ENCODE results near the gene NAE1. TPM values are rescaled to one million over a fixed set of nuclear protein-coding genes. Genes with fewer than 3 reads are reported as not detected.

The NAE1 gene
- total RNA-seq, 1 donor from 2014 or later: 65.0 TPM

DNA sequence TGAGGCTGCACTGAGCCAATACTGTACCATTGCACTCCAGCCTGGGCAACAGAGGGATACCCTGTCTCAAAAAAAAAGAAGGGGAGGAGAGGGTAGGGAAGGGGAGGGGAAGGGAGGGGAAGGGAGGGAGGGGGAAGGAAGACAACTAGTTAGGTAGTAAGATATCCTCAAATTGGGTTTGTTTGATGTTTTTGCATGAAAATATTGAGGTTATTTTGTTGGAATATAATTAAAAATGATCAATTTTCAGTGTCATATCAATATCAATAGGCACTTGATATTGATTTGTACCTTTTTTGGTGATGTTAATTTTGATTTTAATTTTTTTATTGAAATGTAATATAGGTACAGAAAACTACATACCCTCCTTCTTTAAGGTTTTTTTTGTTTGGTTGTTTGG, 32.9 kb upstream of the NAE1 start:
- H3K4me1 Mint-ChIP-seq (ENCODE audit: unreplicated experiment): peaks cover 11% of the 10 kb centered on the region
- H3K9me3 Mint-ChIP-seq (ENCODE audit: unreplicated experiment): no peaks in the 10 kb centered on the region
- TF ChIP-seq, protein P1, sequence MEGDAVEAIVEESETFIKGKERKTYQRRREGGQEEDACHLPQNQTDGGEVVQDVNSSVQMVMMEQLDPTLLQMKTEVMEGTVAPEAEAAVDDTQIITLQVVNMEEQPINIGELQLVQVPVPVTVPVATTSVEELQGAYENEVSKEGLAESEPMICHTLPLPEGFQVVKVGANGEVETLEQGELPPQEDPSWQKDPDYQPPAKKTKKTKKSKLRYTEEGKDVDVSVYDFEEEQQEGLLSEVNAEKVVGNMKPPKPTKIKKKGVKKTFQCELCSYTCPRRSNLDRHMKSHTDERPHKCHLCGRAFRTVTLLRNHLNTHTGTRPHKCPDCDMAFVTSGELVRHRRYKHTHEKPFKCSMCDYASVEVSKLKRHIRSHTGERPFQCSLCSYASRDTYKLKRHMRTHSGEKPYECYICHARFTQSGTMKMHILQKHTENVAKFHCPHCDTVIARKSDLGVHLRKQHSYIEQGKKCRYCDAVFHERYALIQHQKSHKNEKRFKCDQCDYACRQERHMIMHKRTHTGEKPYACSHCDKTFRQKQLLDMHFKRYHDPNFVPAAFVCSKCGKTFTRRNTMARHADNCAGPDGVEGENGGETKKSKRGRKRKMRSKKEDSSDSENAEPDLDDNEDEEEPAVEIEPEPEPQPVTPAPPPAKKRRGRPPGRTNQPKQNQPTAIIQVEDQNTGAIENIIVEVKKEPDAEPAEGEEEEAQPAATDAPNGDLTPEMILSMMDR (IDR thresholded peaks at IDR 0.05): no peak
- DNase-seq (ENCODE audit: extremely low spot score, unreplicated experiment): no peak
- H3K27me3 Mint-ChIP-seq (ENCODE audit: unreplicated experiment): no peaks in the 10 kb centered on the region
- H3K36me3 Mint-ChIP-seq (ENCODE audit: unreplicated experiment): no peaks in the 10 kb centered on the region
- H3K27ac Mint-ChIP-seq (ENCODE audit: unreplicated experiment): no peak overlapping the region
- H3K4me3 Mint-ChIP-seq (ENCODE audit: unreplicated experiment): no peak overlapping the region

DNA sequence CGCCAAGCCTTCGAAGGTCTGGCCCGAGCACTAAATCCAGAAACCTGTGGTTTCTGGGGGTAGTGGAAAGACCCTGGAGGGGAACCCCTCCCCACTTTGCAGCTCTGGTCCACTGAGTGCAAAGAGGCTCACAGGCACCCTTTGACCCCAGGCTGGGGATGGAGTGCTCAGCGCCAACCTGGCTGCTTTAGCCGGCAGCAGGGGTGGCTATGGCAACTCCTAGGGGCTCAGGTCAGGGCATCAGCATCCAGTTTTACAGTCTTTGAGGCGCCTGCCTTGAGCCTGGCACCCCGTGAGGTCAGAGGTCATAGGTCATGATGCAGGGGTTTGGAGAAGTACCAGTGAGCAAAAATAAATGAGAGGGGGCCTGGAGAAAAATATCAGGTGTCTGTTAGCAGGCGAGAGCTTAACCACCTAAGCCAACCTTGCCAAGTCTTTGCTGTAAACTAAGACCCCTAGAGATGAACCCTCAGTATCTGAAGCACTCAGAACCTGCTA, 31.3 kb upstream of the NAE1 start:
- H3K36me3 Mint-ChIP-seq (ENCODE audit: unreplicated experiment): no peaks in the 10 kb centered on the region
- H3K27me3 Mint-ChIP-seq (ENCODE audit: unreplicated experiment): no peaks in the 10 kb centered on the region
- peaks cover 11% of the 10 kb centered on the region for H3K4me1 Mint-ChIP-seq (ENCODE audit: unreplicated experiment)
- H3K4me3 Mint-ChIP-seq (ENCODE audit: unreplicated experiment): no peak overlapping the region
- H3K9me3 Mint-ChIP-seq (ENCODE audit: unreplicated experiment): no peaks in the 10 kb centered on the region
- TF ChIP-seq, protein P1 (IDR thresholded peaks at IDR 0.05): no peak
- DNase-seq (ENCODE audit: extremely low spot score, unreplicated experiment): no peak
- H3K27ac Mint-ChIP-seq (ENCODE audit: unreplicated experiment): no peak overlapping the region

DNA sequence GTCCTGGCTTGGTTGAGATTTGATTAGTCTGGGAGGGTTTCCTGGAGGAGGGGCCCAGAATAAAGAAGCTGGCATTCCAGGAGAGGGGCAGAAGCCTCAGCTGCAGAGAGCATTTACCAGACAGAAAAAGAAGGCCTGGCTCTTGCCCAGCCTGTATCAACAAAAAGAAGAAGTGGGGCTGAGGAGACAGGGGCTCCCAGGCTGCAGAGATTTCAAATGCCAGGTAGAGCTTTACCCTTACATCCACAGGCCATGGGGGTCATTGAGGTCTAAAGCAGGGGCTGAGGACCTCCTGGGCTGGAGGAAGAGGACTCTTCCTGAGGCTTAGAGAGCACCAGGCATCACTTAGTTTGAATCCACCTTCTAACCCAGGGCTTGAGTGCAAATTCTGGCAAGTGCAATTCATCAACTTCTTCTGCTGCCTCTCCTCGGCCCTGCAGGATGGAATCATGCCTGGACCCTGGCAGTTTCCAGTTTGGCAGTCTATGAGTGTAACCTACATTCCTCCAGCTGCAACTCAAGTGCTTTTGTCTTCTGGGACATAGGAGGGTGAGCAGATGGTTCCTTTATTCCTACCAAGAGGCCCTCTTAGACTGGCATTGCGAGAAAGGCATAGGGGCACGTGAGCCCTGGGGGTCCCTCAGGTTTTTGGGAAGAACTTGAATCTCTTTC, 28.8 kb upstream of the NAE1 start:
- Mint-ChIP-seq H3K36me3 (ENCODE audit: unreplicated experiment) (no peaks in the 10 kb centered on the region), H3K4me3 (ENCODE audit: unreplicated experiment) (no peak overlapping the region), H3K27me3 (ENCODE audit: unreplicated experiment) (no peaks in the 10 kb centered on the region), H3K9me3 (ENCODE audit: unreplicated experiment) (no peaks in the 10 kb centered on the region), H3K4me1 (ENCODE audit: unreplicated experiment) (peaks cover 11% of the 10 kb centered on the region), H3K27ac (ENCODE audit: unreplicated experiment) (peak overlapping the region; percentile 23)
- DNase-seq (ENCODE audit: extremely low spot score, unreplicated experiment): no peak
- TF ChIP-seq, protein P1 (IDR thresholded peaks at IDR 0.05): no peak

DNA sequence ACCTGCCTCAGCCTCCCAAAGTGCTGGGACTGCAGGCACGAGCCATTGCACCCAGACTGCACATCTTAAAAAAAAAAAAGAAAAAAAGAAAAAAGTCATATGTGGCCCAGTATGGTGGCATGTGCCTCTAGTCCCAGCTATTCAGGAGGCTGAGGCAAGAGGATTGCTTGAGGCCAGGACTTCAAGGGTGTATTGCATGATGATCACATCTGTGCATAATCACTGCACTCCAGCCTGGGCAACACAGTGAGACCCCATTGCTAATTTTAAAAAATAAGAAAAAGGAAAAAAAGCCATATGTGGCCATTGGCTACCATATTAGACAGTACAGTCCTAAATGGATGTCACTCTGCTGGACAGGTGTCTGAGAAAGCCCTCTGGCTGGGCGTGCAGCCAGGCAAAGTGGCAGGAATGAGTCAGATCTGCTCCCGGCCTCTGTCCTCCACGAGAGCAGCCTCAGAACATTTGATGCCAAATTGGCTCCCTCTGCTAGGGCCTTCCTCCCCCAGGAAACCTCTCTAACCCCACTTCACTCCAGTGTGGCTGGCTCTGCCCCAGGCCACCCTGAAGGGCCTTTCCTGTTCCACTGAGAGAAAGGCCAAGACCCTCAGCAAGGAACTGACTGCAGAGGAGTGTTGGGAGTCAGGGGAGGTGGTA, 28.1 kb upstream of the NAE1 start:
- H3K27me3 Mint-ChIP-seq (ENCODE audit: unreplicated experiment): no peaks in the 10 kb centered on the region
- H3K9me3 Mint-ChIP-seq (ENCODE audit: unreplicated experiment): no peaks in the 10 kb centered on the region
- H3K4me3 Mint-ChIP-seq (ENCODE audit: unreplicated experiment): no peak overlapping the region
- DNase-seq (ENCODE audit: extremely low spot score, unreplicated experiment): no peak
- TF ChIP-seq, protein P1 (IDR thresholded peaks at IDR 0.05): no peak
- peak overlapping the region; percentile 23 for H3K27ac Mint-ChIP-seq (ENCODE audit: unreplicated experiment)
- H3K4me1 Mint-ChIP-seq (ENCODE audit: unreplicated experiment): peaks cover 11% of the 10 kb centered on the region
- H3K36me3 Mint-ChIP-seq (ENCODE audit: unreplicated experiment): no peaks in the 10 kb centered on the region

GRCh38 chr16:66857437-66857836, 26.7 kb upstream of the NAE1 start:
- Mint-ChIP-seq H3K27ac (ENCODE audit: unreplicated experiment) (no peak overlapping the region), H3K9me3 (ENCODE audit: unreplicated experiment) (no peaks in the 10 kb centered on the region), H3K4me1 (ENCODE audit: unreplicated experiment) (peaks cover 11% of the 10 kb centered on the region), H3K4me3 (ENCODE audit: unreplicated experiment) (no peak overlapping the region), H3K36me3 (ENCODE audit: unreplicated experiment) (no peaks in the 10 kb centered on the region), H3K27me3 (ENCODE audit: unreplicated experiment) (no peaks in the 10 kb centered on the region)
- TF ChIP-seq, protein P1 (IDR thresholded peaks at IDR 0.05): no peak
- DNase-seq (ENCODE audit: extremely low spot score, unreplicated experiment): no peak

All from osteocyte (in vitro differentiated cells).